Cardiac fibroblast (primary cell): ENCODE data around the gene SLC6A8.
"Not testable (repeated sequence)": the region's sequence is repeated elsewhere in the genome, so short reads cannot be mapped to it uniquely, and the experiment has no call there.

Experiments used
- DNase-seq, 2 donors: peaks; one replicate each; pipeline versions ENCODE4 v3.0.0 to v3.0.0-alpha.2; 2010; ENCODE audit warnings: low read depth in 2 of 2
- H3K4me3 ChIP-seq, 2 donors: replicated peaks in 1 of 2; 1 replicate in 1 of 2; 2 replicates in 1 of 2; pipeline ENCODE4 v1.5.1; 2011; ENCODE audit warnings: low read depth in 2 of 2, low read length in 2 of 2, mild to moderate bottlenecking in 2 of 2, moderate library complexity in 1 of 2
- CTCF ChIP-seq: IDR thresholded peaks from one replicate; pipeline ENCODE4 v1.5.1; 2011; ENCODE audit warnings: low read depth, mild to moderate bottlenecking, low read length, inconsistent platforms

SLC6A8 gene

GRCh38 chrX:153725832-153726285 lies 38.1 kb downstream of the SLC6A8 start:
- DNase-seq, result no peak
- no peak for TF ChIP-seq CTCF
- H3K4me3 ChIP-seq, result peak overlapping the region in 1 of 2 donors; percentile 30

- no peak for TF ChIP-seq CTCF
- peak overlapping the region in 1 of 2 donors; percentile 30 for H3K4me3 ChIP-seq
- peak; percentile 47 to 51 for DNase-seq
These were observed 38.8 kb downstream of the SLC6A8 start for GRCh38 chrX:153726286-153727122.

- peak in 1 of 2 donors; percentile 49 for DNase-seq
- TF ChIP-seq CTCF, result no peak
- peak overlapping the region in 1 of 2 donors; percentile 30 for H3K4me3 ChIP-seq
These were observed 39.6 kb downstream of the SLC6A8 start for GRCh38 chrX:153727123-153727931.

GRCh38 chrX:153728095-153728494 lies 40.4 kb downstream of the SLC6A8 start:
- DNase-seq, result no peak
- no peak for TF ChIP-seq CTCF
- no peak overlapping the region for H3K4me3 ChIP-seq

- no peak for DNase-seq
- TF ChIP-seq CTCF, result no peak
- H3K4me3 ChIP-seq, result no peak overlapping the region
These were observed 41.4 kb downstream of the SLC6A8 start for GRCh38 chrX:153728951-153729631.

- DNase-seq, H3K4me3 ChIP-seq: not testable (repeated sequence)
These were observed 42.4 kb downstream of the SLC6A8 start for GRCh38 chrX:153730115-153730514.
